ENCODE data around the gene GHRHR. TPM values are rescaled to one million over a fixed set of nuclear protein-coding genes. Genes with fewer than 3 reads are reported as not detected.
A peak's percentile ranks its signal among the peaks of the same experiment; 100 is the strongest.

GHRHR gene
- total RNA-seq, 1 donor from 2014 or later = not detected

DNA sequence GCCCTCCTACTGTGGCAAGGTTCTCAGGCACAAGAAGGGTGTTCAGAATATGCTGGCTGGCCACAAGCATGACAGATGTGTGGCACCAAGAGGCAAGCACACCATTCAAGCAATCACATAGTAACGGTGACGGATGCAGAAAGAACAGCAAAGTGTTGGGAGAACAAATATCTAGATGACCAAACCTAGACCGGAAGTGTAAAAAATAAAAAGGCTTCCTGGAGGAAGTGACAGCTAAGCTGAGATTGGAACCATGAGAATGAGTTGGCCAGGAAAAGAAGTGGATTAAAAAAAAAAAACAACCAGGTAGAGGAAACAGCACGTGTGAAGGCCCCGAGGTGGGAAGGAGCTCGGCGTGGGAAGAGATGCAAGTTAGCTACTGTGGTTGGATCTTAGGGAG is 22.0 kb downstream of the GHRHR start:
- DNase-seq = no peak

DNA sequence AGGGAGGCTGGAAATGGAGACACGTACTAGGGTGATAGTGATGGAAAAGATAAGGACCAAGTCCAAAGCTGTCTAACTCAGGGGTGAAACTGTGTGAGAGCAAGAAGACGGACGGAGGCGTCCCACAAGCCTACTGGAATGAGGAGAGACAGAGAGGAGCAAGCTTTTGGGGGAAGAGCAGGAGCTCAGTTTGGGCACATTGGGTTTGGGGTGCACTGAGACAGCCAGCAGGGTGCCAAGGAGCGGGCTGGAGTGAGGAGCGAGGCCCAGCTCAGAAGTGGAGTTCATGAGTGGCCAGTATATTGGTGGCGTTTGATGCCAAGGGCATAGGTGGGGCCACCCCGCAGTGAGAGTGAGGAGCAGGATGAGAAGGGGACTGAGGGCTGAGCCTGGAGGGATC is 22.6 kb downstream of the GHRHR start:
- DNase-seq = no peak

DNA sequence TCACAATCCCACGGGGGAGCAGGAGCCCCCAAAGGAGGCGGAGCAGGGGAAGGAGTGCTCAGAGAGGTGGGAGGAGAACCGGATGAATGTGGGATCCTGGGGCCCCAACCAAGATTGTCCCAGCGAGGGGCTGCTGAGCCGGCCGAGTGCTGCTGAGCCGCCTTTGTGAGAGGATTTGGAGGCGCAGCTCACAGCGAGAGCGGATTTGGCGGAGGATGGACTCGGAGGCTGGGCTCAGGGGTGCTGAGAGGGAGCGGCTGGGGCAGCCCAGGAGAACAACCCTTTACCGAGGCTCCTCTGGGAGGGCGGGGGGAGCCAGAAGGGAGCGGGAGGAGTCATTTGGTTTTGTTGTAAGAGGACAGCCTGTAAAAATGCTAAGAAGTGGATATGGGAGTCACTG is 23.0 kb downstream of the GHRHR start:
- no peak for DNase-seq

DNA sequence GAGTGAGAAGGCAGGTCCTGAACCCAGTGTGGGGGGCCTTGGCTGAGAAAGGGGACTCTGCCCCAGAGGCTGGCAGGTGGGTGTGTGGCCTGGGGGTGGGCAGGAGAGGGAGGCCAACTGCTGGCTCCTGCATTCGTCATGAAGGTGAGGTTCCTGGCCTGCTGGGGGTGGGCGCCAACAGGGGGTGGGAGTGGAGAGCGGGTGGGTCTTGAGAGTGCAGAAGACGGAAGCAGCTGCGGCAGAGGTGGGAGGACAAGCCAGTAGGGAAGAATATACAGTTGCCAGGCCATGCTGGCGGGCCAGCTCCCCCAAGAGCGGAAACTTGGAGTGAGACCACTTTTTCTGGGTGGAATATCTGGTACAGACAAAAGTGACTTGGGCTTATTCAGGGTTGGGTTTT is 23.4 kb downstream of the GHRHR start:
- no peak for DNase-seq

DNA sequence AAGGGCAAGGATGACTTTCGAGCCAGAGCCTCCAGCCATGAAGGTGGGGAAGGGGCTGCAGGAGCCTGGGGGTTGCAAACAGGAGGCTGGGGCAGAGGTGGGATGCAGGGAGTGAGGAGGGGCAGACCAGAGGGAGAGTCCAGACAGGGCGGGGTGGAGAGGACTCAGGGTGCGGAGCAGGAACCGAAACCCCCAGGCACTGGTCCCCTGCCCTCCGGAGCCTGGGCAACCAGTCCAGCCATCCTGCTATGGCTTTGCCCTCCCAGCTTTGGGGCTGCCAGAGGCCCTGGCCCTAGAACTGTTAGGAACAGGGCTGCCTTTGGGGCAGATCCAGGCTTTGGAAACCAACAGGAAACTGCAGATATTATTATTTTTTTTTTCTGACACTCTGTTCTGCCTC is 24.2 kb downstream of the GHRHR start:
- no peak for DNase-seq

DNA sequence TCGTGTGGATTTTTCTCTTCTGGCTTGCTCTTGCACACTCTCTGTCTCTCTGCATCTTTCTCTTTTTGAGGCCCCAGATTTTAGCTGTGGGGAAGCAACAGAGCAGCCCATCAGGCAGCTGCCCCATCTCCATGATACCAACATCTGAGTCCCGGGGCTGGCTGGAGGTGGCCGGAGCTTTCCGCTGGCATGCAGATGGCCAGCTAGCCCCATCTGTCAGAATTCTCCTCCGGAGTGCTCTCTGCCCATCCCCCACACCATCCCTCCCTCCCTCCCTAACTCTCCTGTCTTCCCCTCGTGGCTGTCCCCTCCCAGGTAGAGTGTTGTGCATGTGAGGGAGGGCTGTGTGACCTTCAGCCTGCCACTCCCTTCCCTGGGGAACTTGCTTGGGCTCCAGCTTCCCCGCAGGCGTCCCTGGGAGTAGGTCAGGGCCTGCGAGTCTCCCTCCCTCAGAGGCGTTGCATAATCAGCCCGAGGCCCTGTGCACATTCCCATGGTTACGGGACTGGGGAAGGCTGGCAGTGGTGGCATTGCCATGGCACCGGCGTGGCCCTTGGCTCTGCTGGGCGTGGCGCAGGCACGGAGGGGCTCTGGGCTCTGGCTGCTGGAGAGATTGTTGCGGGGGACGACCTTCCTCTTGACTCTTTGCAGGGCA is 24.7 kb downstream of the GHRHR start:
- DNase-seq = no peak

DNA sequence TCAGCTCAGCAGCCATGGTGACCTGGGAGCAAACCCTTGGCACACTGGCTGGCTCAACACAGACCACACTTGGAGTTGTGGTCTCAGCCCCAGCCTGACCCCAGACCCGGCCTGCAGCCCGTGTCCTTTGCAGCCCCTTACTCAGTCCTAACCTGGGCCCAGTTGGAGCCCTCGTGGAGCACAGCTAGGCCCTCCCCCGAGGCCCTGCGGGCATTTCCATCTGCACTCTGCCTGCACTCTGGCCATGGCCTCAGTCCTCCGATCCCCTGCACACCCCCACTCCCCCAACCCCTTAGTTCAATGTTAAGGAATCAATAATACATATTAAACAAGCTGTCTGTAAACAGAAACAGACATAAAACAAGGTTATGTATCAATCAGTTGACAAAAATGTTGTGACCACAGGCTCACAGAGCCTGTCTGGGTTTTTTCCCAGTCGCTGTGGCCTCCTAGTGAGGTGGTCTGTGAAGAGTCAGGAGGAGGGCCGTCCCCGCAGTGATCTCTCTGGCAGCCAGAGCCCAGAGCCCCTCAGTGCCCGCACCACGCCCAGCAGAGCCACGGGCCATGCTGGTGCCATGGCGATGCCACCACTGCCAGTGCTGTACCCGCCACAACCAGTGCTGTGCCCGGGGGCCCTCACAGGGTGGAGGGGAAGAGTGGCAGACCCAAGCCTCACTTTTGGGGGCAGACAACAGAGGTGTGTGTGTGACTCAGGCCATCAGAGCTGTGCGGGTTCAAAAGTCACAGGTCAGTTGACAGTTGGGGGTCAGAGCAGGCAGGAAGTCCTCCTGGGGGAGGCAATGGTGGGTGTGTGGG is 25.5 kb downstream of the GHRHR start:
- no peak for DNase-seq

DNA sequence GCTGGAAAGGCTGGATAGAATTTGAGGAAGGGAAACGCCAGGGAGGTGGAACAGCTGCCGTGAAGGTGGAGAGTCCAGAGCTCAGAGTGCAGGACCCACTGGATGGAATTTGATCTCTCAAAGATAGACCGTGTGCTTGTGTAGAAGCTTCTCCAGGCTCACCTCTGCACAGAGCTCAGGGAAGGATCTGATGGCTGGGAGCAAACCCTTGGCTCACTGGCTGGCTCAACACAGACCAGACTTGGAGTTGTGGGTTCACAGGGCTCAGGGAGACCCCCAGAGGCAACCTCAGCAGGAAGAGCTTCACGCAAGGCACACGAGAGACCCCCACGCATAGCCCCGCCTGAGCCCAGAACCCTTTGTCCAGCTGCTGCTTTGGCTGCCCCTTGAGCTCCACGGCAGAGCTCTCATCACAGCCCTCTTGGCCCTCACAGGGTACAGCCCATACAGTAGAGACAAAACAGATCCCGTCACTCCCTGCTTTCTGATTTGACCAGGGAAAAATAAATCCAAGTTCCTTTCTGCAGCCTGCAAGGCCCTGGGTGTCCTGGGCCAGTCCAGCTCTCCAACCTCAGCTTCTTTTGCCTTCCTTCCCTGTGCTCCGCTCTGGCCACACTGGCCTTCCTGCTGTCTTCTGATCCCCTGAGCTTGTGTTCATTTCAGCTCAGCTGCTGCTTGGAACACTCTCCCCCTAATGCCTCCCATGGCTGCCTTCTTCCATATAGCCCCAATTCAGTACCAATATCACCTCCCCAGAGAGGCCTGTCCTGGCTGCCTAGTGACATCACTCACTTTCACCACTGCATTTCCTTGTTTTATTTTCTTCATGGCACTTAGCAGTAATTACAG is 26.3 kb downstream of the GHRHR start:
- no peak for DNase-seq

DNA sequence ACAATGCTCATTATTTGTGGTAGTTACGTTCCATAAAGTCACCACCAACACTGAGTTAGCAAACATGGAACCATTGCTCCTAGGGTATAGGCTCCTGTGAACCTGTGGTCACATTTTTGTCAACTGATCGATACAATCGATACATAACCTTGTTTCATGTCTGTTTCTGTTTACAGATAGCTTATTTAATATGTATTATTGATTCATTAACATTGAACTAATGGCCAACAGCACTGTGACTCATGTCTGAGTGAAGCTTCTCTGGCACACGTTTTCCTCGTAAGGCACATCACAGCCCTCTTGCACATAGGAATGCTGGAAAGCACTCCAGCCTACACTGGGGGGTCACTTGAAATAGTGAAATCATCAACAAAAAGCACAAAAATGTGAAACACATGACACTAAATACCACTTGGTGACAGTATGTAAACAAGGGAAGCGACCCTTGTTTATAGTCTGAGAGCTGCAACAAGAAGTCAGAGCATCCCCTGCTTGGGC is 27.0 kb downstream of the GHRHR start:
- no peak for DNase-seq

DNA sequence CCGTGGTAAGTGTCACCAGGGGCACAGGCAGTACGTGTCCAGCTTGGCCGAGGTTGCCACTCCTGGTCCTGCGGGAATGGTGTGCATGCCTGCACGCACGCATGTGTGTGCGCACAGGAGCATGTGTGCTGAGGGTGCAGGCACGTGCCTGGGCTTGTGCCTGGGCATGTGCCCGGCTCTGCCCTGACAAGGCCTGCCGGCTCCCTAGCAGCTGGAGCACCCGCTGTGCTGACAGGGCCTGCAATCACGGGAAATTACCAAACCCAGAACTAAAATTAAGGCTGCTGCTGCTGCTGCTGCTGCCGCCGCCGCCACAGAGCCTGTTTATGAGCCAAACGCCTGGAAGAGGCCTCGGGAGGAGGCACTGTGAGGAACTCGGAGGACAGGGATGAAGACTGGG is 28.7 kb downstream of the GHRHR start:
- no peak for DNase-seq

DNA sequence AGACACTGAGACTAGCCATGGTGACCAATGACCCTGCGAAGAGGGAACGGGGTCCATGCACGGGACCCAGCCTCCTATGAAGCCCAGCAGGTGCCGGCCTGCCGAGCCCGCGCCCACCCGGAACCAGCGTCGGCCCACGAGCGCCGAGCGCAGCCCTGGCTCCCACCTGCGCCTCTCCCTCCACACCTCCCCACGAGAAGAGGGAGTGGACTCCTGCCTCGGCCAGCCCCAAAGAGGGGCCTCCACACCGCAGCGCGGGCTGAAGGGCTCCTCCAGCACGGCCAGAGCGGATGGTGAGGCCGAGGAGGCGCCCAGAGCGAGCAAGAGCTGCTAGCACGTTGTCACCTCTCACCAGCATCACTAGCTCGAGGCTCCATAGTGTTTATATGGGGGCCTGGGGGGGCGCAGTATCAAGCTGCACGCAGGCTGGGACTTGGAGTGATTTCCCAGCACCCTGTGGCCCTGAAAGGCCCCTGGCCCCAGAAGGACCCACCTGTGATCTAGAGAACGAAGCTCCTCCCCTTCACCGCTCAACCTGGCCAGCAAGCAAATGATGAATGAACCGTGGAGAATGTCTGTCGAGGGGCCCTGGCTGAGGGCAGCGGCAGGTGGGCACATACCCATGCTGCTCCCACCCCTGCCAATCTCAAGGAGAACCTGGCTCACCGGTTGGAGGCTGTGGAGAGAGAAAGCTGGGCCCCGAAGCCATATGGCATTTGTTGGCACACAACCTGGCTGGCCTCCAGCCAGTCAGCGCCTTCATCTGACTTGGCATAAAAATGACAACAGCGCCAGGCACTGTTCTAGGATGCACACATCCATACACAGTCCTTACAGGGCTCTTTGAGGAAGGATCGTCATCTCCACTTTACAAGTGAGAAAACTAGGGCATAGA is 30.7 kb downstream of the GHRHR start:
- DNase-seq = no peak

DNA sequence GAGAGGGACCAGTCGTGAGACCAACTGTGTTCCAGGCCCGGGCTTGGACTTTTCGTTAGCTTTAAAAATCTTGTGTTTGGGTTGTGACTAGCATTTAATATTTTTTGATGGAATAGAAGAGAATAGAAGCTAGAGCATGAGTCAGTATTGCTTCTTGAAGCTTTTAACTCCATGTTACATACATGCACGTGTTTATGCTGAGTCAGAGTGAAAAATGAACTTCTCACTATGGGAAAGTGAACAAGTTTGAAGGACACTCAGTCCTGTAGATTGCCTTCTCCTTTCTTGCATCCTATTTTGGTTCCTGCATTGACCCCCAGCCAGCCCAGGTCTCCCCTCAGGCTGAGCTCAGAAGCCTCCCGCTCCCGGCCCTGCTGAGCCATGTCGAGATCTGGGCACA is 31.8 kb downstream of the GHRHR start:
- no peak for DNase-seq

DNA sequence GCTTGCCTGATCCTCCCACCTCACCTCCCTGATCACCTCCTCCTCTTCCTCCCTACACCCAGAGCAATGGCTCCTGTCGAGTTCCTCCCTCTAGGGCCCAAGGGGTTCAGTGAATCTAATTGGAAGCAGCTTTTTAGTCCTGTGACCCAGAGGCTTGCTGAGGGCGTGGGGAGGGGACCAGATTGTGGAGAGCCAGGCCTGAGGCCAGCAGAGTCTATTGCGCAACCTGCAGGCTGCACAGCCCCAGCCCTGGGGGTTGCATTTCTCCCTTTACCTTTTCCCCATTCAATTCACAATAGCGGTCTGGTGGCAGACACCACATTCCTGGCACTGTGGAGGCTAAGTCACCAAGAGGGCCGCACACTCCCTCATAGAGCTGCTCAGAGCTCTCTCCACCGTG is 32.5 kb downstream of the GHRHR start:
- peak; percentile 4 for DNase-seq

DNA sequence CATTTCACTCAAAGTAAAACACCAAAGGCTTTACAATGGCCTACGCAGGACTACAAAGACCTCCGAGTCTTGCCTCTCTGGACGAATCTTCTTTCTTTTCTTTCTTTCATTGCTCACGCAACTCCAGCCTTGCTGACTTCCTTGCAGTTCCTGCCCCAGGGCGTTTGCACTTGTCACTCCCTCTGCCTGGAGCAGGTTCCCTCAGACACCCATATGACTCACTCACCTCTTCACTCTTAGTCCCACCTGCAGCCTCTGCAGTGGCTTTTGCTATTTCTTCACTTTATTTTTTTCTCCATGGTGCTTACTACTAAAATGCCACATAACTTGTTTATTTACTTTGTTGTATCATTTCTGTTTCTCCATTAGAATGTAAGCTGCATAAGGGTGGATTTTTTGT is 33.1 kb downstream of the GHRHR start:
- no peak for DNase-seq

DNA sequence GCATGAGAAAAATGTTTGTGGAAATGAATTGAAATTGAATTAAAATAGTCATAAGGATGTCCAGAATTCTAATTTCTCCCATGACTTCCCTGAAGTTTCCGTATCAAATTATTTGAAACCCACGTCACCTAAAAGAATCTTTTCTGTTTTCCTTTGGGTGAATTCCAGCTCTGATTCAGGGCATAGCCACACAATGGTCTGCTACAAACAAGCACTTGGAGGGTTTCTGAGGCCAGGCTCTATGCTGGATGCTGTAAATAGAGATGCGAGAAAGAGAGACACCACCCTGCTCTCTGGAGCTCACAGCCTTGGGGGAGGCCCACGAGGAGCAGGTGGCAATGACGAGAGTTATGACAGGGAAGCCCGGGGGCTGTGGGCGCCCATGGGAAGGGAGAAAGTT is 33.6 kb downstream of the GHRHR start:
- no peak for DNase-seq

DNA sequence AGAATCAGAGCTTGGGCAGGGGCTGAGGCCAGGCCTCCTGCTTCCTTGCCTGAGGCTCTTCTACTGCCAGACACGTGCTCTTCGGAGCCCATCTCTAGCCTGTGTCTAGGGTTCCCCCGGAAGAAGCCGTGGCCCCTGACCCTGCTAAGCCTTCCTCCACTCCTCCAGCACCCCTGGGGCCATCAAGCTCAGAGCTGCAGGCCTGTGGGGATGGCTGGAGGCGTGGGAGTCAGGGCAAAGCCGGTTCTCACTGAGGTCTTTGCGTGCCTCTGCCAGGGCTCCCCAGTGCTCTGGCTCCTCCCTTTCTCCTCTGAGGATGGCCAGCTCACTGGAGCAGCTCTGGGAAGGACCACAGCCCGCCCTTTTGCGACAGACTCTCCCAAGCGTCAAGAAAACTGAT is 34.4 kb downstream of the GHRHR start:
- DNase-seq = no peak

DNA sequence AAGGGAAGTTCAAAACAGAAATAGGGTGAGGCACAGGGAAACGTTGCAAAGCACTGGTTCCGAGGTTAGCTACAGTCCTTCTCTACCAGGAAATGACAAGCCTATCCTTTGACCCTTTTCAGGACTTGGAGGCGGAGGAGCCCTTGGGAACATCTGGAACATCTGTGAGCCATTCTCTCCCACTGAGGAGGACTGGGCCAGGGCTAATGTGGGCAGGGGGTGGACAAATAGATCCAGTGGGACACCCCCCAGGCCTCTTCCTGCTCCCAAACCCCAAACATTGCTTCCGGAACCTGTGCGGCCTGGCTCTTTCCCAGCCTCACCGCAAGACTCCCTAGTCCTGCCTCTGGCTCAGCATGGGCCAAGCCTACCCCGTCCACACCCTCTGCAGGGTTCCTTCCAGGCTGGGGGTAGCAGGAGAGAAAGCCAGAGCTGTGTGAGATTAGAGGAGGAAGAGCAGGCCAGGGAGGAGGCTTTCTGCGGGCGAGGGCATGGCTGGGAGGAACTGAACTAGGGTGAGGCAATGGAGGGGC is 36.5 kb downstream of the GHRHR start:
- no peak for DNase-seq

DNA sequence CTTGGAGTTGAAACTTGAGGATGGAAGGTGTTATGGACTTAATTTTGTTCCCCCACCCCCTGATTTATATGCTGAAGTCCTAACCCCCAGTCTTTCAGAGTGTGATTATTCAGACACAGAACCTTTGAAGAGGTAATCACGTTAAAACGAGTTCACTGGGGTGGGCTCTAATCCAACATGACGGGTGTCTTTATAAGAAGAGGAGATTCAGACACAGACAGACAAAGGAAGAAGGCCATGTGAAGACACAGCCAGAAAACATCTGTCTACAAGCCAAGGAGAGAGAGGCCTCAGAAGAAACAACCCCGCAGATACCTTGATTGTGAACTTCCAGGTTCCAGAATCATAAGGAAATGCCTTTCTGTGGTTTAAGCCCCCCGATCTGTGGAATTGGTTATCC is 37.0 kb downstream of the GHRHR start:
- DNase-seq = no peak

DNA sequence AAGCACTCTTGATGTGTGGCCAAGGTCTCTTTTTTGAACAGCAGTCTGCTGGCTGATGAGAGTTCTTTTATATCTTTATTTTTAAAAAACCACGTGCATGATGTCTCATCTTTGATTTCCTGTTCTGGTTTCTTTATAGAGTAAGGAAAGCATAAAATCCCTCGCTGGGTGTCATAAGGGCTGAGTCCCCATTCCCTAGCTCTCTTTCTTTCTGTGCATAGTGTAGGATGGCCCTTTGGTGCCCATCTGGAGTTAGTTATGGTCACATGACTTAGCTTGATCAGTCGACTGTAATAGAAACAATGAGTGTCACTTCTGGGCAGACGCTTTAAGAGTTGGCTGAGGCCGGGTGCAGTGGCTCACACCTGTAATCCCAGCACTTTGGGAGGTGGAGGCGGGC is 38.5 kb downstream of the GHRHR start:
- DNase-seq = peak; percentile 21

DNA sequence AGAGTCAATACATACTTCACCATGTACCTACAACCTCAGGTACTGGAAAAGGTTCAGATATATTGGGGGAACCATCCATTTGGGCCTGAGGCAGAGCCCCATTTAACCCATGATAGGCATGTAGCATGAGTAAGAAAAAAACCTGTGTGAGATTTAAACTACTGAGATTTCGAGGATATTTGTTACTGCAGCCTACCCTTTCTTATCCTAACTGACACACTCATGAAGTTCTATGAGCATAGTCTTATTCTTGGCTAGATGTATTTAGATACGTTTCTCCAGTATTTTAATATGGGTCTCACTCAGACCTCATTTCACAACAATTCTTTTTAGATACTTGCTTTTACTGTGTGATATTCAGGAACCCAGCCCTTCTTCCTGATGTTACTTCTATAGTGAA is 39.3 kb downstream of the GHRHR start:
- no peak for DNase-seq

DNA sequence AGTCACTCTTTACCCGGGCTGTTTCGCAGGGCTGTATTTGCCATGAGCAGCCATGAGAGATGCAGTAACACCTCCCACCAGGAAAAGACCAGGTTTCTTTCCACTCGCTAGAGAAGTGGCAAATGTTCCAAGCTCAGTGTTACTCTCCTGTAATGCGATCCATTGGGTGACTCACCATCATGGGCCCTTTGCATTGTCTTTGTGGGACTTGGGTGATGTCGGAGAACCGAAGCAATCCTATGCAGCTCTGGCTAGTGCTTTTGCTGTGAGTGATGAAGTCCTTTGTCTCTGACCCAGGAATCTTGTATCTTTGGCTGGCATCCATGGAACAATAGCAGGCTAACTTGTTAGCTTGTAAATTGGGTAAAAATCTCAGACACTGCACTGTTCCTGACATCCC is 40.0 kb downstream of the GHRHR start:
- no peak for DNase-seq

DNA sequence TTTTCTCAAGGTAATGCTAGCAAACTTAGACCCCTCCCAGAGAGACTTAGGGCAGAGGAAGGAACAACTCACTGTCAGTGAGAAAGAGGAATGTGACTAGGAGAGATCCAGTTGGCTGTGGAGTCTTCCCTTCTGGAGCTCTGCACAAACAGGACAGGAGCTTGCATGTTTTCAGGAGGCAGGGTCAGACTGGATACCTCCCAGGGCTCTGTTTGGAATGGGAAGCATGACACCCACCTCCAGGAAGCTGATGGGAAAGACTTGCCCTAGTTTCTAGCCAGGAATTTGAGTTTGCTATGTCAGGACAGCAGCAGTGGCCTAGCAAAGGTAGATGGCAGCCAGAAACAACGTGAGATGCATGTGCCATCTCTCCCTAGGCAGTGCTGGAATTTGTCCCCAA is 40.6 kb downstream of the GHRHR start:
- no peak for DNase-seq
